NB4 (cell line): ENCODE results near the gene LAMA5.

Experiments used
- DNase-seq: peaks from one replicate; pipeline ENCODE4 v3.0.0; 2010; ENCODE audit warnings: low read depth
- H3K4me3 ChIP-seq: one replicate; pipeline ENCODE4 v1.5.1; 2011; ENCODE audit warnings: mild to moderate bottlenecking, low read depth, low read length, moderate library complexity
- MYC ChIP-seq: IDR thresholded peaks from 2 replicates; pipeline ENCODE4 v1.6.1; 2011; ENCODE audit warnings: low read depth, low read length
- POLR2A ChIP-seq: IDR thresholded peaks from 2 replicates; pipeline ENCODE4 v1.6.1; 2011; ENCODE audit warnings: mild to moderate bottlenecking; ENCODE audit not compliant: insufficient read length; ENCODE audit errors: extremely low read depth
- TF ChIP-seq, protein P1 (sequence below): IDR thresholded peaks from 2 replicates; pipeline ENCODE4 v1.6.1; 2011; ENCODE audit warnings: low read depth, low read length
- TF ChIP-seq, protein P2 (sequence below): IDR thresholded peaks from one replicate; pipeline ENCODE4 v1.5.1; 2012; ENCODE audit warnings: low read depth, low read length

The LAMA5 gene

DNA sequence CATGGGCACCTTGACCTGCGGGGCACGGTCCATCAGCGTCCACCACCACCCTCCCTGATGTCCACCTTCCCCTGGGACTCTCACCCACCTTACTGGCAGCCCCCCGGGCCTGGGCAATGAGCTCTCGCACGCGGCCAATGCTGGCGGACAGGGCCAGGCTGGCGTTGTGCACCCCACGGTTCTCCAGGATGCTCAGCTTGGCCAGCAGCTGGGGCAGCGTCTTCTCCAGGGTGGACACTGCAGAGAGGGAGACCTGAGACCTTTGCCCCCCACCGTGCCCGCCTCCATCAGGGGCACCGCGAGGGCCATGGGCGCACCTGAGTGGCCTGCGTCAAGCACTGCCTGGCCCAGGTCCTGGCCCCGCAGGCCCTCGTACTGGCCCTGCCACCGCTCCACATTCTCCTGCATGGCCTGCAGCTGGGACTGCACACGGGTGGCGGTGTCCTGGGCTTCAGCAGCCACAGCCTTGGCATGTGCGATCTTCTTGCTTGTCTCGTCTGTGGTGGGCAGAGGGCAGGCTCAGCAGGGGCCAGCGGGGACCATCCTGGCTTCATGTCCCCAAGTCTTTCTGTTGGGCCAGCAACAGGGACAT is 52.3 kb downstream of the LAMA5 start:
- DNase-seq: no peak
- no peak for TF ChIP-seq MYC
- TF ChIP-seq POLR2A: no peak
- TF ChIP-seq, protein P1, sequence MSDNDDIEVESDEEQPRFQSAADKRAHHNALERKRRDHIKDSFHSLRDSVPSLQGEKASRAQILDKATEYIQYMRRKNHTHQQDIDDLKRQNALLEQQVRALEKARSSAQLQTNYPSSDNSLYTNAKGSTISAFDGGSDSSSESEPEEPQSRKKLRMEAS: no peak
- TF ChIP-seq, protein P2, sequence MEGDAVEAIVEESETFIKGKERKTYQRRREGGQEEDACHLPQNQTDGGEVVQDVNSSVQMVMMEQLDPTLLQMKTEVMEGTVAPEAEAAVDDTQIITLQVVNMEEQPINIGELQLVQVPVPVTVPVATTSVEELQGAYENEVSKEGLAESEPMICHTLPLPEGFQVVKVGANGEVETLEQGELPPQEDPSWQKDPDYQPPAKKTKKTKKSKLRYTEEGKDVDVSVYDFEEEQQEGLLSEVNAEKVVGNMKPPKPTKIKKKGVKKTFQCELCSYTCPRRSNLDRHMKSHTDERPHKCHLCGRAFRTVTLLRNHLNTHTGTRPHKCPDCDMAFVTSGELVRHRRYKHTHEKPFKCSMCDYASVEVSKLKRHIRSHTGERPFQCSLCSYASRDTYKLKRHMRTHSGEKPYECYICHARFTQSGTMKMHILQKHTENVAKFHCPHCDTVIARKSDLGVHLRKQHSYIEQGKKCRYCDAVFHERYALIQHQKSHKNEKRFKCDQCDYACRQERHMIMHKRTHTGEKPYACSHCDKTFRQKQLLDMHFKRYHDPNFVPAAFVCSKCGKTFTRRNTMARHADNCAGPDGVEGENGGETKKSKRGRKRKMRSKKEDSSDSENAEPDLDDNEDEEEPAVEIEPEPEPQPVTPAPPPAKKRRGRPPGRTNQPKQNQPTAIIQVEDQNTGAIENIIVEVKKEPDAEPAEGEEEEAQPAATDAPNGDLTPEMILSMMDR: no peak
- H3K4me3 ChIP-seq: no peak overlapping the region

DNA sequence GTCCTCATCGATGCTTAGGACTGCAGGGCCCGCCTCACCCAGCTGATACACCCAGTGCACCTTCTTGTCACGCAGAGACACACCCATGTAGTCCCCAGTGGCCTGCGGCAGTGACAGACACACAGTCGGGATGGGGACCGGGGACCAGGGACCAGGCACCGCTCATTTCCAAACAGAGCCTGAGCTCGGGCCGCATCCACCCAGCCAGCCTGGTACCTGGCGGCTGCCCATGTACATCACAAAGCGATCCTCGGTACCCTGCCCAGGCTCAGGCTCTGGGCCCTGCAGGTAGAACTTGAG is 52.8 kb downstream of the LAMA5 start:
- H3K4me3 ChIP-seq: no peak overlapping the region
- TF ChIP-seq, protein P1: no peak
- TF ChIP-seq, protein P2: no peak
- no peak for TF ChIP-seq POLR2A
- no peak for TF ChIP-seq MYC
- no peak for DNase-seq

DNA sequence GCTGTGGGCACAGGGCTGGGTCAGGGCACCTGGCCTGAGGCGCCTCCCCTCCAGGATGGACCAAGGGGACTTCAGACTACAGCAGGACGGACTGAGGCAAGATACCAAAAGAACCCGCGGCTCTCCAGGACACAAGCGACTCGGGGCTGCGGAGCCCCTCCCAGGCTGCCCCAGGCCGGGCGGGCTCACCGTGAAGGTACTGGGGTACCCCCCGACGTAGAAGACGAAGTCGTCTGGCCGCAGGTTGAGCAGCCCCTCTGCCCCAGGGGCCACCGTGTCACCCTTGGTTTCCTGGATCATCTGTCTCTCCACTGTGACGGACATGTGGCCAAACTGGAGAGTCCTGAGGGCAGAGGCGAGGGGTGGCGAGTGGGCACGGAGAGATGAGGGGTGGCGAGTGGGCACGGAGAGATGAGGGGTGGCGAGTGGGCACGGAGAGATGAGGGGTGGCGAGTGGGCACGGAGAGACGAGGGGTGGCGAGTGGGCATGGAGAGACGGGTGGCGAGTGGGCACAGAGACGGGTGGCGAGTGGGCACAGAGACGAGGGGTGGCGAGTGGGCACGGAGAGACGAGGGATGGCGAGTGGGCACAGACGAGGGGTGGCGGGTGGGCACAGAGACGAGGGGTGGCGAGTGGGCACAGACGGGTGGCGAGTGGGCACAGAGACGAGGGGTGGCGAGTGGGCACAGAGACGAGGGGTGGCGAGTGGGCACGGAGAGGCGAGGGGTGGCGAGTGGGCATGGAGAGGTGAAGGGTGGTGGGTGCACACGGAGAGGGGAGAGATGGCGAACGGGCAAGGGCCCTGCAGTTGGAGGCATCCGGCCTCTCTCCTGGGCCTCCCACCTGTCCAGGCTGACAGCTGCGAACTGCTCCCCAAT is 53.4 kb downstream of the LAMA5 start:
- no peak for TF ChIP-seq MYC
- TF ChIP-seq POLR2A: no peak
- TF ChIP-seq, protein P2: no peak
- TF ChIP-seq, protein P1: no peak
- no peak for DNase-seq
- H3K4me3 ChIP-seq: no peak overlapping the region

DNA sequence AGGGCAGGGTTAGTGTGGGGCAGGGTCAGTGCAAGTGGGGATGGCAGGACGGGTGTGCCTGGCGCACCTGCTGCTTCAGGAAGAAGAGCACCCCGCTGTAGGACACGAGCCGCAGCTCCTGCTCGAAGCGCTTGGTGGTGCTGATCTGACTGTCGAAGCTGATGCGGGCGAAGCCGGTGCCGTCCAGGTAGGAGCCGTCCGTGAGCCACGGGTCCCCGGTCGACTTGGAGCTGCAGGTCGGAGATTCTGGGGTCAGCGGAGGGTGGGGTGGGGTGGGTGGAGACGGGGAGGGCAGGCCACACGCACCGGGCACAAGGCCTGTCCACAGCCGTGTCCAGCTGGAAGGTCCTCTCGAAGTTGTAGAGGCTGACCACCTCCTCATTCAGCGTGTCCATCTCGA is 54.1 kb downstream of the LAMA5 start:
- no peak for TF ChIP-seq MYC
- TF ChIP-seq, protein P1: no peak
- no peak for TF ChIP-seq POLR2A
- TF ChIP-seq, protein P2: no peak
- no peak for DNase-seq
- no peak overlapping the region for H3K4me3 ChIP-seq

DNA sequence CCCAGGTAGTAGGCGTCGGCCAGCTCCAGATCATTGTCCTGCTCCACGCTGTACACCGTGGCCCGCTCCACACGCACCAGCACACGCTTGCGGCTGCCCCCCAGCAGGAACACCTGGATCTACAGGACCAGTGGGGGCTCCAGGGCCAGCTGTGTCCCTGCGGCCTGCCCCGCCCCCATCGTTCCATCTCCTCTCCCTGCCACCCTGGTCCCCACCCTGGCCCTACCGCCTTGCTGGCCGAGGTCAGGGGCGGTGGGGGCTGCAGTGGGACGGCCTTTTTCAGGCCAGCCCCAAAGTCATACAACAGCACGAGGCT is 54.5 kb downstream of the LAMA5 start:
- TF ChIP-seq POLR2A: no peak
- no peak for TF ChIP-seq MYC
- TF ChIP-seq, protein P1: no peak
- TF ChIP-seq, protein P2: no peak
- DNase-seq: no peak
- H3K4me3 ChIP-seq: no peak overlapping the region
